8988T (cell line): ENCODE measurements around the gene CEP131.

Experiments
- DNase-seq: peaks from one replicate; pipeline ENCODE4 v3.0.0; 2011

CEP131 gene

DNA sequence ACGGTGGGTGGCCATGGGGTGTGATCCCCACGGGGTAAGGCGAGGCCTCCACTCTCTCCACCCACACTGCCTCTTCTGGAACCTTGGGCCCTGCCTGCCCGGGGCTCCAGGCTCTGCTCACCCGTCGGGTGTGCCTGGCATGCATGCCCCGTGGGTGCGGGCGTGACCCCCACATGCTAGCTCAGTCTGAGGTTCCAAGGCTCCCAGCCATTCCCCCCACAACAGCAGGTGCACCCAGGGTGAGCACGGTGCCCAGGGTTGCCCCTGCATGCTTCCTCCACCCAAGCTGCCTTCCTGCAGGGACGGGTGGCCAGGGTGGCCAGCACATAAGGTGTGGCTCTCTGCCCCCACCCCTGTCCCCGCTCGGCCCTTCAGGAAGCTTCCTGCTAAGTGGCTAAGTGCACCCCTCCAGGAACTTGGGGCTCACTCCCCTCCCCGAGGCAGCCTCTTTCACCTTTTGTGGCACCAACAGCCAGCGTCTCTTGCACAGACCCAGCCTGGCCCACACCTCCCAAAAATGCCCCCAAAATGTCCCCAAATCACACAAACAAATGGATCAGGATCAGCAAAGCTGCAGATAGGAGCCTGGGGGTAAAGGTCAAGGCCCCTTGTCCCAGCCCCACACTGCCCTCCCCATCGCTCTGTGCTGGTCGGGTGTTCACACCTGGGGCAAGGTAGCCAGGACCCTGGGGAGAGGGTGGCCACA lies 78.9 kb downstream of the CEP131 start:
- no peak for DNase-seq

DNA sequence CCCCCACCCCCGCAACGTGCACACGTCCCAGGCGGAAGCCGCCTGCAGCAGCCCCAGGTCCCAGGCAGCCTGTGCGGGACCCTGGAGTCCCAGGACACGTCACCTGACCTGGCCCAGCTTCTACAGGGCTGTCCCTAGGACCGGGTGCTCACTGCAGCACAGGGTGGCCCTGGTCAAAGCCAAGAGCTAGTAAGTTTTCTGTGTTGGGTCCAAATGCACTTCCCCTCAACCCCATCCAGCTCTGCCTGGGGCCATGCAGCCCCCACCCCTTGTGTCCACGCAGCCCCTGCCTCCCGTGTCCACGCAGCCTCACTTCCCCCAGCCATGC lies 79.6 kb downstream of the CEP131 start:
- DNase-seq: no peak

DNA sequence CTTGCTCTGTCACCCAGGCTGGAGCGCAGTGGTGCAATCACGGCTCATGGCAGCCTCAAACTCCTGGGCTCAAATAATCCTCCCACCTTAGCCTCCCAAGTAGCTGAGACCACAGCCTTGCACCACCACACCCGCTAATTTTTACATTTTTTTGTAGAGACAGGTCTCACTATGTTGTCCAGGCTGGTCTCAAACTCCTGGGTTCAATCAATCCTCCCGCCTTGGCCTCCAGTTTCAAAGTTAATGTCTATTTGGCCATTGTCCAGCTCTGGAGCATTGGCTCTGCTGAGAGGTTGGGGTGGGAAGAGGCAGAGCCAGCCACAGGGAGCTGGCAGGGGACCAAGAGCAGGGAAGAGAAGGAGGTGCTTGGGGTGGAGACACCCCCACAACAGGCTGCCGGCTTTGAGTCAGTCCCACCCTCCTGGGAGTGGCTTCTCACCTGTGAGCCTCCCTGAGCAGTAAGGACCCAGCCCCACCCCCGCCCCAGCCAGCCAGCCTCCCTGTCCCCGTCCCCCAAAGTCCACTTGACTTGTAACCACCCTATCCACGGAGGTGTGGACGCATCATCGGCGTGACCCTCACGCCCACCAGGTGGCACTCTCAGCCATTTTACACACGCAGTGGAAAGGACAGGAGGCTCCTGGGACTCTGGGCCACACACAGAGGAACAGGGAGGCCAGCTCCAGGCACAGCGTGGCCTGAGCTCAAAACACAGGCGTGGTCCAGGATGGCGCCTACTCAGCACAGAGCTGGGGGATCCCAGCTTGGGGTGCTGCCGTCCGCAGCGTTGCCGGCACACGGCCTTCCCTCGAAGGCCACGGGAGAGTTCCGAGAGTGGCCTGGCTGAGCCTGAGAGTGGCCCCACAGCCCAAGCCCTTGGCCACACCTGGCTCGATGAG lies 80.2 kb downstream of the CEP131 start:
- peak; percentile 88 for DNase-seq

DNA sequence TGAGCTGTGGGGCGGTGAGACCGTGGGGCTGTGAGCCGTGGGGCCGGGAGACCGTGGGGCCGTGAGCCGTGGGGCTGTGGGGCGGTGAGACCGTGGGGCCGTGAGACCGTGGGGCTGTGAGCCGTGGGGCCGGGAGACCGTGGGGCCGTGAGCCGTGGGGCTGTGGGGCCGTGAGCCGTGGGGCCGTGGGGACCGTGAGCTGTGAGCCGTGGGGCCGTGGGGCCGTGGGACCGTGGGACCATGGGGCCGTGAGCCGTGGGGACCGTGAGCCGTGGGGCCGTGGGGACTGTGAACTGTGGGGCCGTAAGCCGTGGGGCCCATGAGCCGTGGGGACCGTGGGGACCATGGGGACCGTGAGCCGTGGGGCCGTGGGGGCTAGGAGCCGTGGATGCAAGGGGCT lies 82.1 kb downstream of the CEP131 start:
- DNase-seq: no peak

DNA sequence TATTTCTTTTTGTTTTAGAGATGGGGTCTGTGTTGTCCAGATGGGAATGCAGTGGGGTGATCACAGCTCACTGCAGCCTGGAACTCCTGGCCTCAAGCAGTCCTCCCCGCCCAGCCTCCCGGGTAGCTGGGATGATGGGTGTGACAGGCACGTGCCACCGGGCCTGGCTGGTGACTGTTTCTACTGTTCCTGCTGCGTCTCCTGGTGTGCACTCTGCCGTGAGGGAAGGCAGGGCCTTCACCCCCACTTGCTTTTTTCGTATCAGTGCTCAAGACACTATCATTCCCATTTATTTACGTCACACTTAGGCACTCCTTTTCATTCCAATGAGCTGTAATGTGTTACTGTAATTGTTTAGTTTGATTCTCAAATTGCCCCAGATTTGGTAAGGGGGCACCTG lies 82.7 kb downstream of the CEP131 start:
- no peak for DNase-seq
